Measurements from ENCODE around the gene FAM174C.

Gene FAM174C

DNA sequence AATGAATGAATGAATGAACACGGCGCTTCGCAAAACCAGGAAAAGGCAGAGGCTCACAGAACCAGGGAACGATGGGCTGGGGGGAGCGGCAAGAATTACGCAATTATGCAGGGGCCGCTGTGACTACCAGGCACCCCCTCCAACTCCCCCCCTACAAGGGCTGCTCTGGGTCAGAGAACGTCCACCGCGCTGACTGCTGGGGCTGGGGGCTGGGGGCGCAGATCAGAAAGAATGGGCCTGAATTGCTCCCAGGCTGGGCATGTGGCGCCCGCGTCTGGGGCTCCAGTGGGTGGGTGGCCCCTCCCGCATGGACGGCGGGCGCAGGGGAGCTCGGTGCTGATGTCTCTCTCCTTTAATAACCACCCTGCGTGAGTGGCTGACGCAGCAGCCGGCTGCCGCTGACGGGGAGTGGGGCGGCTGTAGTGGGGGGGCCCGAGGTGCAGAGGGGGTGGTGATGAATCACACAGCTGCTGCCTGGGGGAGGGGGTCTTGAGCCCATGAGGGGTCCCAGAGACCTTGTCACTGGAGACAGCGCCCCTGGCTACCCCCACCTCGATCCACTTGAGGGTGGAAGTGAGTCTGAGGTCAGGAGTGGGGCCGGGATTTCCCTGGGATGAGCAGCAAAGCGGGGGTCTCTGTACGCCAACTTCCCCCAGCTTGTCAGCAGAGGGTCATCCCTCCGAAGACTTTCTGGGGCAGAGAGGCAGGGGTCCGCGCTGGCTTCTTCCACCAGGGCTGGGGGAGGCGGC lies 7.7 kb upstream of the FAM174C start (continued):
- TF ChIP-seq, protein P1, sequence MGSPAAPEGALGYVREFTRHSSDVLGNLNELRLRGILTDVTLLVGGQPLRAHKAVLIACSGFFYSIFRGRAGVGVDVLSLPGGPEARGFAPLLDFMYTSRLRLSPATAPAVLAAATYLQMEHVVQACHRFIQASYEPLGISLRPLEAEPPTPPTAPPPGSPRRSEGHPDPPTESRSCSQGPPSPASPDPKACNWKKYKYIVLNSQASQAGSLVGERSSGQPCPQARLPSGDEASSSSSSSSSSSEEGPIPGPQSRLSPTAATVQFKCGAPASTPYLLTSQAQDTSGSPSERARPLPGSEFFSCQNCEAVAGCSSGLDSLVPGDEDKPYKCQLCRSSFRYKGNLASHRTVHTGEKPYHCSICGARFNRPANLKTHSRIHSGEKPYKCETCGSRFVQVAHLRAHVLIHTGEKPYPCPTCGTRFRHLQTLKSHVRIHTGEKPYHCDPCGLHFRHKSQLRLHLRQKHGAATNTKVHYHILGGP (tag by site-specific recombination; IDR thresholded peaks at IDR 0.05), result no peak
- no peak for TF ChIP-seq ZBTB21 (tag by site-specific recombination; IDR thresholded peaks at IDR 0.05)
- TF ChIP-seq ZNF311 (tag by site-specific recombination; IDR thresholded peaks at IDR 0.05; ENCODE audit: borderline replicate concordance), result no peak
- TF ChIP-seq ZNF544 (tag by site-specific recombination; IDR thresholded peaks at IDR 0.05), result no peak
- no peak for TF ChIP-seq ZBTB48 (tag by site-specific recombination; IDR thresholded peaks at IDR 0.05)
- no peak for TF ChIP-seq ZNF19 (tag by site-specific recombination; IDR thresholded peaks at IDR 0.05; ENCODE audit: low read depth)
- TF ChIP-seq ZNF510 (tag by site-specific recombination; IDR thresholded peaks at IDR 0.05; ENCODE audit: insufficient replicate concordance), result no peak
- no peak for TF ChIP-seq ZNF664 (tag by site-specific recombination; IDR thresholded peaks at IDR 0.05)
- TF ChIP-seq, protein P2, sequence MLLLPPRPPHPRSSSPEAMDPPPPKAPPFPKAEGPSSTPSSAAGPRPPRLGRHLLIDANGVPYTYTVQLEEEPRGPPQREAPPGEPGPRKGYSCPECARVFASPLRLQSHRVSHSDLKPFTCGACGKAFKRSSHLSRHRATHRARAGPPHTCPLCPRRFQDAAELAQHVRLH (tag by site-specific recombination; IDR thresholded peaks at IDR 0.05), result no peak
- TF ChIP-seq SALL2 (tag by site-specific recombination; IDR thresholded peaks at IDR 0.05; ENCODE audit: borderline replicate concordance), result no peak
- TF ChIP-seq ZNF792 (tag by site-specific recombination; IDR thresholded peaks at IDR 0.05), result no peak
- TF ChIP-seq, protein P3, sequence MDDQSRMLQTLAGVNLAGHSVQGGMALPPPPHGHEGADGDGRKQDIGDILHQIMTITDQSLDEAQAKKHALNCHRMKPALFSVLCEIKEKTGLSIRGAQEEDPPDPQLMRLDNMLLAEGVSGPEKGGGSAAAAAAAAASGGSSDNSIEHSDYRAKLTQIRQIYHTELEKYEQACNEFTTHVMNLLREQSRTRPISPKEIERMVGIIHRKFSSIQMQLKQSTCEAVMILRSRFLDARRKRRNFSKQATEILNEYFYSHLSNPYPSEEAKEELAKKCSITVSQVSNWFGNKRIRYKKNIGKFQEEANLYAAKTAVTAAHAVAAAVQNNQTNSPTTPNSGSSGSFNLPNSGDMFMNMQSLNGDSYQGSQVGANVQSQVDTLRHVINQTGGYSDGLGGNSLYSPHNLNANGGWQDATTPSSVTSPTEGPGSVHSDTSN (CRISPR knock-in tag; IDR thresholded peaks at IDR 0.05), result no peak
- TF ChIP-seq ZBTB8A (tag by site-specific recombination; IDR thresholded peaks at IDR 0.05), result peak; percentile 89
- TF ChIP-seq ZNF133 (tag by site-specific recombination; IDR thresholded peaks at IDR 0.05), result no peak
- TF ChIP-seq, protein P4, sequence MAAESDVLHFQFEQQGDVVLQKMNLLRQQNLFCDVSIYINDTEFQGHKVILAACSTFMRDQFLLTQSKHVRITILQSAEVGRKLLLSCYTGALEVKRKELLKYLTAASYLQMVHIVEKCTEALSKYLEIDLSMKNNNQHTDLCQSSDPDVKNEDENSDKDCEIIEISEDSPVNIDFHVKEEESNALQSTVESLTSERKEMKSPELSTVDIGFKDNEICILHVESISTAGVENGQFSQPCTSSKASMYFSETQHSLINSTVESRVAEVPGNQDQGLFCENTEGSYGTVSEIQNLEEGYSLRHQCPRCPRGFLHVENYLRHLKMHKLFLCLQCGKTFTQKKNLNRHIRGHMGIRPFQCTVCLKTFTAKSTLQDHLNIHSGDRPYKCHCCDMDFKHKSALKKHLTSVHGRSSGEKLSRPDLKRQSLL (tag by site-specific recombination; IDR thresholded peaks at IDR 0.05), result no peak
- TF ChIP-seq ZNF302 (tag by site-specific recombination; IDR thresholded peaks at IDR 0.05; ENCODE audit: low read depth), result no peak
- no peak for TF ChIP-seq ZNF155 (tag by site-specific recombination; IDR thresholded peaks at IDR 0.05)
- no peak for TF ChIP-seq ZNF433 (tag by site-specific recombination; IDR thresholded peaks at IDR 0.05; ENCODE audit: low read depth)
- TF ChIP-seq, protein P5, sequence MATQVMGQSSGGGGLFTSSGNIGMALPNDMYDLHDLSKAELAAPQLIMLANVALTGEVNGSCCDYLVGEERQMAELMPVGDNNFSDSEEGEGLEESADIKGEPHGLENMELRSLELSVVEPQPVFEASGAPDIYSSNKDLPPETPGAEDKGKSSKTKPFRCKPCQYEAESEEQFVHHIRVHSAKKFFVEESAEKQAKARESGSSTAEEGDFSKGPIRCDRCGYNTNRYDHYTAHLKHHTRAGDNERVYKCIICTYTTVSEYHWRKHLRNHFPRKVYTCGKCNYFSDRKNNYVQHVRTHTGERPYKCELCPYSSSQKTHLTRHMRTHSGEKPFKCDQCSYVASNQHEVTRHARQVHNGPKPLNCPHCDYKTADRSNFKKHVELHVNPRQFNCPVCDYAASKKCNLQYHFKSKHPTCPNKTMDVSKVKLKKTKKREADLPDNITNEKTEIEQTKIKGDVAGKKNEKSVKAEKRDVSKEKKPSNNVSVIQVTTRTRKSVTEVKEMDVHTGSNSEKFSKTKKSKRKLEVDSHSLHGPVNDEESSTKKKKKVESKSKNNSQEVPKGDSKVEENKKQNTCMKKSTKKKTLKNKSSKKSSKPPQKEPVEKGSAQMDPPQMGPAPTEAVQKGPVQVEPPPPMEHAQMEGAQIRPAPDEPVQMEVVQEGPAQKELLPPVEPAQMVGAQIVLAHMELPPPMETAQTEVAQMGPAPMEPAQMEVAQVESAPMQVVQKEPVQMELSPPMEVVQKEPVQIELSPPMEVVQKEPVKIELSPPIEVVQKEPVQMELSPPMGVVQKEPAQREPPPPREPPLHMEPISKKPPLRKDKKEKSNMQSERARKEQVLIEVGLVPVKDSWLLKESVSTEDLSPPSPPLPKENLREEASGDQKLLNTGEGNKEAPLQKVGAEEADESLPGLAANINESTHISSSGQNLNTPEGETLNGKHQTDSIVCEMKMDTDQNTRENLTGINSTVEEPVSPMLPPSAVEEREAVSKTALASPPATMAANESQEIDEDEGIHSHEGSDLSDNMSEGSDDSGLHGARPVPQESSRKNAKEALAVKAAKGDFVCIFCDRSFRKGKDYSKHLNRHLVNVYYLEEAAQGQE (tag by site-specific recombination; IDR thresholded peaks at IDR 0.05), result no peak
- TF ChIP-seq ZNF23 (tag by site-specific recombination; IDR thresholded peaks at IDR 0.05; ENCODE audit: borderline replicate concordance), result no peak
- no peak for TF ChIP-seq ZNF677 (tag by site-specific recombination; IDR thresholded peaks at IDR 0.05)
- TF ChIP-seq, protein P6, sequence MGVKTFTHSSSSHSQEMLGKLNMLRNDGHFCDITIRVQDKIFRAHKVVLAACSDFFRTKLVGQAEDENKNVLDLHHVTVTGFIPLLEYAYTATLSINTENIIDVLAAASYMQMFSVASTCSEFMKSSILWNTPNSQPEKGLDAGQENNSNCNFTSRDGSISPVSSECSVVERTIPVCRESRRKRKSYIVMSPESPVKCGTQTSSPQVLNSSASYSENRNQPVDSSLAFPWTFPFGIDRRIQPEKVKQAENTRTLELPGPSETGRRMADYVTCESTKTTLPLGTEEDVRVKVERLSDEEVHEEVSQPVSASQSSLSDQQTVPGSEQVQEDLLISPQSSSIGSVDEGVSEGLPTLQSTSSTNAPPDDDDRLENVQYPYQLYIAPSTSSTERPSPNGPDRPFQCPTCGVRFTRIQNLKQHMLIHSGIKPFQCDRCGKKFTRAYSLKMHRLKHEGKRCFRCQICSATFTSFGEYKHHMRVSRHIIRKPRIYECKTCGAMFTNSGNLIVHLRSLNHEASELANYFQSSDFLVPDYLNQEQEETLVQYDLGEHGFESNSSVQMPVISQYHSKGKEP (tag by site-specific recombination; IDR thresholded peaks at IDR 0.05), result no peak
- no peak for TF ChIP-seq ZNF335 (tag by site-specific recombination; conservative IDR thresholded peaks at IDR 0.05)
- TF ChIP-seq TCF7L2 (IDR thresholded peaks at IDR 0.05; ENCODE audit: borderline replicate concordance, low read depth, low read length), result no peak
- no peak for TF ChIP-seq SP2 (tag by site-specific recombination; IDR thresholded peaks at IDR 0.05)
- no peak for TF ChIP-seq ZNF549 (tag by site-specific recombination; IDR thresholded peaks at IDR 0.05)
- no peak for TF ChIP-seq KLF7 (tag by site-specific recombination; IDR thresholded peaks at IDR 0.05; ENCODE audit: borderline replicate concordance)
- no peak for TF ChIP-seq ZNF76 (tag by site-specific recombination; IDR thresholded peaks at IDR 0.05; ENCODE audit: borderline replicate concordance, low read depth)
